H54 (cell line): Measurements from ENCODE around the gene SNX3.

Experiments
- DNase-seq: peaks from one replicate; pipeline ENCODE4 v3.0.0; 2011; ENCODE audit warnings: low spot score, mixed read lengths; ENCODE audit not compliant: insufficient read length
- FAIRE-seq: peaks from 3 replicates; lab custom pipeline; 2011; peaks lifted over from hg19 to GRCh38; lab: Jason Lieb, UNC
- POLR2A ChIP-seq: IDR thresholded peaks from 2 replicates; pipeline ENCODE4 v1.6.1; 2011; ENCODE audit warnings: low read depth, mild to moderate bottlenecking, low read length

Gene SNX3

GRCh38 chr6:108179741-108180140, 81.1 kb downstream of the SNX3 start:
- DNase-seq = no peak
- no peak for TF ChIP-seq POLR2A
- no peak for FAIRE-seq

- no peak for DNase-seq
- no peak for FAIRE-seq
- no peak for TF ChIP-seq POLR2A
Measured at GRCh38 chr6:108176281-108177089, 84.4 kb downstream of the SNX3 start.

GRCh38 chr6:108175592-108176279, 85.1 kb downstream of the SNX3 start:
- FAIRE-seq = no peak
- no peak for TF ChIP-seq POLR2A

GRCh38 chr6:108175176-108175591, 85.7 kb downstream of the SNX3 start:
- FAIRE-seq (no peak), DNase-seq (no peak)
- TF ChIP-seq POLR2A = no peak

More at GRCh38 chr6:108175592-108176279, 85.1 kb downstream of the SNX3 start:
- DNase-seq = no peak

GRCh38 chr6:108174371-108175175, 86.3 kb downstream of the SNX3 start:
- FAIRE-seq (no peak), DNase-seq (no peak)
- TF ChIP-seq POLR2A = no peak

- no peak for FAIRE-seq
- no peak for TF ChIP-seq POLR2A
- no peak for DNase-seq
Measured at GRCh38 chr6:108171918-108172516, 88.8 kb downstream of the SNX3 start.

GRCh38 chr6:108171291-108171917, 89.4 kb downstream of the SNX3 start:
- no peak for DNase-seq
- FAIRE-seq = no peak
- no peak for TF ChIP-seq POLR2A

GRCh38 chr6:108170332-108171290, 90.2 kb downstream of the SNX3 start:
- no peak for DNase-seq
- FAIRE-seq = no peak
- TF ChIP-seq POLR2A = no peak

- no peak for TF ChIP-seq POLR2A
- FAIRE-seq = no peak
- no peak for DNase-seq
Measured at GRCh38 chr6:108169464-108170331, 91.1 kb downstream of the SNX3 start.

- no peak for DNase-seq
- no peak for FAIRE-seq
- TF ChIP-seq POLR2A = no peak
Measured at GRCh38 chr6:108168501-108169463, 92.1 kb downstream of the SNX3 start.
